Osteocyte (in vitro differentiated cells): ENCODE data around the gene DMD. TPM values are rescaled to one million over a fixed set of nuclear protein-coding genes. Genes with fewer than 3 reads are reported as not detected.

Experiments
- DNase-seq: peaks from one replicate; pipeline ENCODE4 v3.0.0; 2021; ENCODE audit warnings: mixed read lengths; ENCODE audit not compliant: unreplicated experiment; ENCODE audit errors: extremely low spot score
- H3K27ac Mint-ChIP-seq: one replicate; pipeline ENCODE4 v1.8.0; 2021; ENCODE audit warnings: mild to moderate bottlenecking, mixed read lengths; ENCODE audit not compliant: unreplicated experiment
- H3K27me3 Mint-ChIP-seq: one replicate; pipeline ENCODE4 v1.8.0; 2021; ENCODE audit warnings: mixed read lengths; ENCODE audit not compliant: unreplicated experiment
- H3K36me3 Mint-ChIP-seq: one replicate; pipeline ENCODE4 v1.8.0; 2021; ENCODE audit warnings: mixed read lengths; ENCODE audit not compliant: unreplicated experiment
- H3K4me1 Mint-ChIP-seq: one replicate; pipeline ENCODE4 v1.8.0; 2021; ENCODE audit warnings: mixed read lengths; ENCODE audit not compliant: unreplicated experiment
- H3K4me3 Mint-ChIP-seq: one replicate; pipeline ENCODE4 v1.8.0; 2021; ENCODE audit warnings: mild to moderate bottlenecking, moderate library complexity, mixed read lengths; ENCODE audit not compliant: unreplicated experiment
- H3K9me3 Mint-ChIP-seq: one replicate; pipeline ENCODE4 v1.8.0; 2021; ENCODE audit warnings: mixed read lengths; ENCODE audit not compliant: unreplicated experiment
- total RNA-seq: library from RNA; stranded (reverse); gene quantifications from 2 replicates; pipeline ENCODE4 v1.2.1, GENCODE V29; 2021
- TF ChIP-seq, protein P1 (sequence below): fragments of 200-600 bp; sonication (generic); IDR thresholded peaks from 2 replicates; pipeline ENCODE4 v1.5.0; 2021; ENCODE audit warnings: antibody characterized with exemption, mild to moderate bottlenecking, moderate library complexity

The DMD gene
- total RNA-seq, 1 donor from 2014 or later = 317 TPM

- Mint-ChIP-seq H3K4me1 (no peaks in the 10 kb centered on the region), H3K4me3 (no peak overlapping the region)
These were observed 1201.1 kb downstream of the DMD start for GRCh38 chrX:32010212-32010611.

GRCh38 chrX:31993637-31994036, 1217.7 kb downstream of the DMD start:
- H3K36me3 Mint-ChIP-seq = no peaks in the 10 kb centered on the region
- peaks cover 5% of the 10 kb centered on the region for H3K4me1 Mint-ChIP-seq
- TF ChIP-seq, protein P1, sequence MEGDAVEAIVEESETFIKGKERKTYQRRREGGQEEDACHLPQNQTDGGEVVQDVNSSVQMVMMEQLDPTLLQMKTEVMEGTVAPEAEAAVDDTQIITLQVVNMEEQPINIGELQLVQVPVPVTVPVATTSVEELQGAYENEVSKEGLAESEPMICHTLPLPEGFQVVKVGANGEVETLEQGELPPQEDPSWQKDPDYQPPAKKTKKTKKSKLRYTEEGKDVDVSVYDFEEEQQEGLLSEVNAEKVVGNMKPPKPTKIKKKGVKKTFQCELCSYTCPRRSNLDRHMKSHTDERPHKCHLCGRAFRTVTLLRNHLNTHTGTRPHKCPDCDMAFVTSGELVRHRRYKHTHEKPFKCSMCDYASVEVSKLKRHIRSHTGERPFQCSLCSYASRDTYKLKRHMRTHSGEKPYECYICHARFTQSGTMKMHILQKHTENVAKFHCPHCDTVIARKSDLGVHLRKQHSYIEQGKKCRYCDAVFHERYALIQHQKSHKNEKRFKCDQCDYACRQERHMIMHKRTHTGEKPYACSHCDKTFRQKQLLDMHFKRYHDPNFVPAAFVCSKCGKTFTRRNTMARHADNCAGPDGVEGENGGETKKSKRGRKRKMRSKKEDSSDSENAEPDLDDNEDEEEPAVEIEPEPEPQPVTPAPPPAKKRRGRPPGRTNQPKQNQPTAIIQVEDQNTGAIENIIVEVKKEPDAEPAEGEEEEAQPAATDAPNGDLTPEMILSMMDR = no peak
- peaks cover 6% of the 10 kb centered on the region for H3K9me3 Mint-ChIP-seq
- DNase-seq = no peak
- no peaks in the 10 kb centered on the region for H3K27me3 Mint-ChIP-seq
- H3K4me3 Mint-ChIP-seq = no peak overlapping the region
- H3K27ac Mint-ChIP-seq = no peak overlapping the region

More at GRCh38 chrX:32010212-32010611, 1201.1 kb downstream of the DMD start:
- no peak for DNase-seq
- TF ChIP-seq, protein P1 = no peak
- Mint-ChIP-seq H3K36me3 (no peaks in the 10 kb centered on the region), H3K27ac (no peak overlapping the region), H3K27me3 (no peaks in the 10 kb centered on the region), H3K9me3 (peaks cover 5% of the 10 kb centered on the region)

DNA sequence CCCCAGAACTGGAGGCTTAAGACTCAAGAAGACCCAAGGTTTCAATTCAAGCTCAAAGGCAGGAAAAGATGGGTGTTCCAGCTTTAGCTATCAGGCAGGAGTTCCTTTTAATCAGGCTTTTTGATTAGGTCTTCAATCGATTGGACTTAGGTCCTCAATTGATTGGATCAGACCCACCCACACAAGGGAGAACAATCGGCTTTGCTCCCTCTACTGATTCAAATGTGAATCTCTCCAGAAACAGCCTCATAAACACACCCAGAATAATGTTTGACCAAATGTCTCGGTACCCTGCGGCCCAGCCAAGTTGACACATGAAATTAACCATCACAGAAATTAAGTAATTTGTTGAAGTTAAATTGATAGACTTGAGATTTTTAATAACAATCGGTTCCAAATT, 1222.4 kb downstream of the DMD start:
- Mint-ChIP-seq H3K4me1 (peaks cover 5% of the 10 kb centered on the region), H3K27me3 (no peaks in the 10 kb centered on the region), H3K9me3 (peaks cover 14% of the 10 kb centered on the region), H3K27ac (no peak overlapping the region), H3K36me3 (no peaks in the 10 kb centered on the region), H3K4me3 (no peak overlapping the region)
- TF ChIP-seq, protein P1 = no peak
- no peak for DNase-seq

DNA sequence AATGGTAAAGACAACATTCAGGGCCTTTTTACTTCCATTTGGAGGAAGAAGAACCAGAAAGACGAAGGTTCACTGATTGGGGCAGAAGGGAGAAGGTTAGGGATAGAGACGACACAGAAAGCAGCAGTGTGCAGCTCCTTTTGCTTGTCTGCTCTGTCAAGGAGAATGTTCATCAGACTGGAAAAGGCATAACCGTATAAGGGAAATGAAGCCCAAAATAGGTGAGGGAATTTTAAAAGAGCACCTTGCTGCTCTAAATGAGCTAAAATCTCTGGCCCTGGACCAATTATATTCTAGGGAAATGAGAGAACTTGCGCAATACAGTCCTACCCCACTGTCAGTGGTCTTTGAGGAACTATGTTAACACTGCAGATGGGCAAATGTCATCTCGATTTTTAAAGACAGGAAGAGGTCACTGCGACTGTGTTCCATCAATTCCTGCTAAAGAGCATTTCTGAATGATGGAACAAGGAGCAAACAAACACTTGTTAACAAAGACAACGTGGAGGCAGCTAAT, 1229.7 kb downstream of the DMD start:
- Mint-ChIP-seq H3K9me3 (peaks cover 5% of the 10 kb centered on the region), H3K4me3 (no peak overlapping the region), H3K27me3 (peaks cover 3% of the 10 kb centered on the region), H3K27ac (no peak overlapping the region), H3K4me1 (no peaks in the 10 kb centered on the region), H3K36me3 (no peaks in the 10 kb centered on the region)
- TF ChIP-seq, protein P1 = no peak
- no peak for DNase-seq

DNA sequence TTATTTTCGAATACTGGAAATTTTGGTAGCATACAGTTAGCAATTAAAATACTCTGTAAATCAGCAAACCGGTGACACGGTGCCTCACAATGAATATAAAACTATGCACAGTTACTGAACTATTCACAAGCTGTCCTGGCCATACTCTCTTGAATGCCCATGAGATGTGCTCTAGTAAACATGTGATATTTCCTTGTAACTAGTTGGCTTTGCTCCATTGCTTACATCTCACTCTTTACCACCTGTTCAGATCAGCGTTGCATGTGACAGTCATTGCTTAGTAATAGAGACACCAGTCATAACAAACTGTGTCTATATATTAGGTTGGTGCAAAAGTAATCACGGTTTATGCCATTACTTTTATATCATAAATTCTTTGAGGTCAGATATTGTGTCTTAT, 1241.6 kb downstream of the DMD start:
- Mint-ChIP-seq H3K4me3 (no peak overlapping the region), H3K4me1 (peaks cover 7% of the 10 kb centered on the region), H3K27me3 (no peaks in the 10 kb centered on the region), H3K36me3 (no peaks in the 10 kb centered on the region), H3K27ac (no peak overlapping the region), H3K9me3 (no peaks in the 10 kb centered on the region)
- no peak for DNase-seq
- TF ChIP-seq, protein P1 = no peak
